Left lobe of liver (tissue), 2 donors: ENCODE results near the gene ZNF365. TPM values are rescaled to one million over a fixed set of nuclear protein-coding genes. Genes with fewer than 3 reads are reported as not detected.
A peak's percentile ranks its signal among the peaks of the same experiment; 100 is the strongest.
"Not testable (repeated sequence)": the region's sequence is repeated elsewhere in the genome, so short reads cannot be mapped to it uniquely, and the experiment has no call there.

Experiments used
- ATAC-seq: fragments of 200-7000 bp; cut with Tn5 transposase; one replicate; pipeline ENCODE4 v1.9.1; 2020; ENCODE audit warnings: mild to moderate bottlenecking, moderate library complexity
- DNase-seq: peaks from one replicate; pipeline ENCODE4 v3.0.0-alpha.2; 2020; ENCODE audit warnings: low spot score
- total RNA-seq: library from RNA; stranded (reverse); gene quantifications from one replicate; pipeline ENCODE4 v1.2.1, GENCODE V29; 2021
- donor health status: DM: no; HTN: no; CAD: no; lungs with moderate emphysema.
- donor health status: DM: no; HTN: yes; CAD: no.

The ZNF365 gene
- total RNA-seq, result not detected

- ATAC-seq (peak; percentile 20), DNase-seq (no peak)
Measured at GRCh38 chr10:62373995-62374861, at the start of gene ZNF365. Gene ZNF365 (plus strand): TSS chr10:62374369. CDS start chr10:62376194, 1,825 bp downstream.

- ATAC-seq (no peak), DNase-seq (no peak)
Measured at GRCh38 chr10:62326176-62326575, 48.0 kb upstream of the ZNF365 start.

- DNase-seq, result no peak
- ATAC-seq, result no peak
Measured at GRCh38 chr10:62327885-62328284, 46.3 kb upstream of the ZNF365 start.

- ATAC-seq, result no peak
- DNase-seq, result no peak
Measured at GRCh38 chr10:62330213-62330612, 44.0 kb upstream of the ZNF365 start.

GRCh38 chr10:62332406-62332805, 41.8 kb upstream of the ZNF365 start:
- ATAC-seq (no peak), DNase-seq (no peak)

GRCh38 chr10:62333135-62333889, 40.9 kb upstream of the ZNF365 start:
- ATAC-seq, result no peak
- DNase-seq, result no peak

- no peak for DNase-seq
- ATAC-seq, result no peak
Measured at GRCh38 chr10:62333988-62334682, 40.0 kb upstream of the ZNF365 start.

- ATAC-seq, result no peak
Measured at GRCh38 chr10:62335326-62335725, 38.8 kb upstream of the ZNF365 start.

GRCh38 chr10:62336404-62336803, 37.8 kb upstream of the ZNF365 start:
- no peak for DNase-seq
- ATAC-seq, result no peak

More at GRCh38 chr10:62335326-62335725, 38.8 kb upstream of the ZNF365 start:
- no peak for DNase-seq

GRCh38 chr10:62341419-62341818, 32.8 kb upstream of the ZNF365 start:
- ATAC-seq (no peak), DNase-seq (no peak)

- ATAC-seq (no peak), DNase-seq (no peak)
Measured at GRCh38 chr10:62343000-62343399, 31.2 kb upstream of the ZNF365 start.

- ATAC-seq, result no peak
- no peak for DNase-seq
Measured at GRCh38 chr10:62348029-62348428, 26.1 kb upstream of the ZNF365 start.

- no peak for DNase-seq
- no peak for ATAC-seq
Measured at GRCh38 chr10:62352356-62352970, 21.7 kb upstream of the ZNF365 start.

GRCh38 chr10:62354916-62355315, 19.3 kb upstream of the ZNF365 start:
- DNase-seq (no peak), ATAC-seq (no peak)

- ATAC-seq, result no peak
- no peak for DNase-seq
Measured at GRCh38 chr10:62356447-62356846, 17.7 kb upstream of the ZNF365 start.

- ATAC-seq, DNase-seq: not testable (repeated sequence)
Measured at GRCh38 chr10:62358151-62358550, 16.0 kb upstream of the ZNF365 start.

- DNase-seq (no peak), ATAC-seq (no peak)
Measured at GRCh38 chr10:62373639-62373994, 552 bp upstream of the ZNF365 start.

GRCh38 chr10:62374862-62375710, 917 bp downstream of the ZNF365 start:
- no peak for ATAC-seq
- no peak for DNase-seq

GRCh38 chr10:62376071-62377025, 2.2 kb downstream of the ZNF365 start:
- no peak for ATAC-seq
- DNase-seq, result no peak
